OCI-M2 (cell line): Measurements from ENCODE around the gene MYBPHL.
"Not testable (repeated sequence)": the region's sequence is repeated elsewhere in the genome, so short reads cannot be mapped to it uniquely, and the experiment has no call there.

Experiments
- DNase-seq: peaks from one replicate; lab custom pipeline; 2025; ENCODE audit not compliant: unreplicated experiment; lab: John Stamatoyannopoulos, UW

The MYBPHL gene

GRCh38 chr1:109307274-109308021, 637 bp upstream of the MYBPHL start:
- peak; percentile 62 for DNase-seq

DNA sequence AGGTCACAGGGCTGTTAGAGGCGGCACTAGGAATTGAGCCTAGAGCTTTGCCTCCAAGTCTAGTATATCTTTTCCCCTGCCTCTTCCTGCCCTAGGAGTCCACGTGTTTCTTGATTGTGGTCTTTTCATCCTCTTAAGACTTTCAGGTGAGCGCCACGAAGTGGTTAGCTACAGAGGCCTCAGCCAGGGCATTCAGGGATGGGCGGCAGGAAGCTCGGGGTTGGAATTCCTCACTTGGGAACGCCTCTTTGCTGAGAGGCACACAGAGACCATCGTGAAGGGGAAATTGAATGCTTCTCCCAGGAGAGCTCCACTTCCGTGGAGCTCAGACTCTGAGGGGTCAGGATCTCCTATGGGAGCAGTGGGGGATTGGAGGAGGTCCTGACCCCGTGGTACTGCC, 820 bp downstream of the MYBPHL start:
- not testable (repeated sequence) for DNase-seq

DNA sequence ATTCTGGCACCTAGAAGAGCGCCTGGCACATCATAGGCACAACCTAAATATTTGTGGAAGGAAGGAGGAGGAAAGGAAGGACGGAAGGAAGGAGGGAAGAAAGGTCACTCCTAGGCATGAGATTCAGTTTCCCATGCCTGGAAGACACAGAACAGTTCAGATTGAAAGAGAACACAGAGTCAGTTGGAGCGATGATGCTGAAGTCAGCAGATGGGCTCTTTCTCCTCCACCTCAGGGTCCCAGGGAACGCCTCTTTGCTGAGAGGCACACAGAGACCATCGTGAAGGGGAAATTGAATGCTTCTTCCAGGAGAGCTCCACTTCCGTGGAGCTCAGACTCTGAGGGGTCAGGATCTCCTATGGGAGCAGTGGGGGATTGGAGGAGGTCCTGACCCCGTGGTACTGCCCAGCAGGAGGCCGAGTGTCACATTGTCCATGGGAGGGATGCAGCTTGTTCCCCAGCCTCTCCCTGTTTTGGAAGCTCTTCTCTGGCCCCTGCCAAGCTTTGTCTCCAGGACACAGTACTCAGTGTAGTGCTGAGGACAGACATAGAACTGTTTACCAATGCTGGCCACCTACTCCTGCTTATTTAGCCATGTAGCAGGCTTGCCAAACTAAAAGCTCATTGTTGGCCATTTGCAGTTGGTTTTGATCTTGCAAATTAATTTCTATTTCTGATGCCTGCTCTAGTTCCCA, 2.4 kb downstream of the MYBPHL start:
- no peak for DNase-seq

- DNase-seq, result no peak
Measured at GRCh38 chr1:109301874-109302273, 4.9 kb downstream of the MYBPHL start.

- DNase-seq, result no peak
Measured at GRCh38 chr1:109300650-109301151, 6.1 kb downstream of the MYBPHL start.

DNA sequence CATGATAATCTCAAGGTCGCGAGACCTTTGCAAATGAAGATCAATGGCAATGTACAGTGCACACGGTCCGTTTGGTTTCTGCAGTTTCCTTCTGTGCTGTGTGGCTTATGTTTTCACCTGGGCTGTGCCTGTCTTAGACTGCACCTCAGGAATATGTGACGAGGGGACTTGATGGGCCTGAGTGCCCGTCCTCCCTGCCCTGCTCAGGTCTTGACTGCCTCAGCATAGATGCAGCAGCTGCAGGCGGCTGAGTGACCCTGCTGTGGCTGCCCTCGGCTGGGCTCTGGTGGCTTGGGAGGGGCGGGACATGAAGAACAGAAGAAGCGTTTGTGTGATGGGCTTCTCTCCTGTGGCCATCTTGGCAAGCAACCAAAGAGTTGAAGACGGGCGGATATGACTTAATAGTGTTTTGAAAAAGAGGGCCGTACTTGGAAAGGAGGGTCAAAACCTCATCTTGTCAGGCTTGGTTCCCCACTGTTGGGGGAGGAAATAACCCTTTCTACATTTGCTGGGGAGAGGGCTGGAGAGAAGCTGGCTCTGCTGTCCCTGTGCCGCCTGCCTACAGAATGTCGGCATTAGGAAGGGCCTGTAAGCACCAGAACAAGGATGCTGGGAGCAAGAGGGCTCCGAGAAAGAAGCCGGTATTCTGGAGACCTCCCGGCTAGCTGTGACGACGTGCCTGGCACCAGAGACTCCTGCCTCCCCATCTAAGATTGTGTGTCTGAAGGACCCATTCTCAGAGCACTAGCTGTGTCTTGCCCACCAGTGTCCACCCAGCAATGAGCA, 7.1 kb downstream of the MYBPHL start:
- DNase-seq, result no peak

GRCh38 chr1:109298666-109299557, 7.9 kb downstream of the MYBPHL start:
- DNase-seq, result no peak

- DNase-seq, result no peak
Measured at GRCh38 chr1:109296782-109297181, 10.0 kb downstream of the MYBPHL start.

GRCh38 chr1:109295712-109296415, 10.9 kb downstream of the MYBPHL start:
- DNase-seq, result no peak

- no peak for DNase-seq
Measured at GRCh38 chr1:109294481-109294880, 12.3 kb downstream of the MYBPHL start.

- no peak for DNase-seq
Measured at GRCh38 chr1:109293026-109293425, 13.8 kb downstream of the MYBPHL start.

DNA sequence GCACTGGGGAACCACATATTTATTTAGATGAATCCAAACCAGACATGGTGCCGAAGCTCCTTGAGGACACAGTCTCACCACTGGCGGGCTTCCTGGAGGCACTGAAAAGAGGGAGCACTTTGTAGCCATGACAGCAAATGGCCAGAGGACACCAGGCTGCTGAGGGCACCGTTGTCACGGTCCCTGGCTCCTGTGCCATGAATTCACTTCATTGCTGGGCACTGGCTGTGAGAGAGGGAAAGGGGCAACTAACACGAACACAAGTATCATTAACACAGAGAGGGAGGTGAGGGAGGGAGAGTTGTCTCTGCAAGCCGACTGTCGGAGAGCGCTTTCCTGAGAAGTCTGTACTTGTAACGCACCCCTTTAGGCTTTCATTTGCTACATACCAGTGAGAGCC, 14.4 kb downstream of the MYBPHL start:
- DNase-seq, result no peak

DNA sequence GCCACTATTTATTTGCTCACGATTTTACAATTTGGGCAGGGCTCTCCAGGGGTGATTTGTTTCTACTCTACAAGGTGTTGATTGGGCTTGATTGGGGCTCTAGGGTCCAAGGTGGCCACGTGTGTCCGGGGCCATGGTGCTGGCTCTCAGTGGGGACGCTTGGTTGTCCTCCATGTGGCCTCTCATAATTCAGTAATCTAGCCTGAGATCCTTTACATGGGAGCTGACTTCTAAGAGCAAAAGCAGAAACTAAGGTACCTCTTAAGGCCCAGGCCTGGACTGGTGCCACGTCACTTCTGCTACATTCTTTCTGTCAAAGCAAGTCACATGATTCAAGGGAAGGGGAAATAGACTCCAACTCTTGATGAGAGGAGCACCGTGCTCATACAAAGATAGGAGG, 15.8 kb downstream of the MYBPHL start:
- DNase-seq, result no peak

GRCh38 chr1:109290137-109290536, 16.7 kb downstream of the MYBPHL start:
- no peak for DNase-seq

- not testable (repeated sequence) for DNase-seq
Measured at GRCh38 chr1:109286762-109287161, 20.0 kb downstream of the MYBPHL start.

GRCh38 chr1:109283748-109284600, 22.8 kb downstream of the MYBPHL start:
- no peak for DNase-seq

DNA sequence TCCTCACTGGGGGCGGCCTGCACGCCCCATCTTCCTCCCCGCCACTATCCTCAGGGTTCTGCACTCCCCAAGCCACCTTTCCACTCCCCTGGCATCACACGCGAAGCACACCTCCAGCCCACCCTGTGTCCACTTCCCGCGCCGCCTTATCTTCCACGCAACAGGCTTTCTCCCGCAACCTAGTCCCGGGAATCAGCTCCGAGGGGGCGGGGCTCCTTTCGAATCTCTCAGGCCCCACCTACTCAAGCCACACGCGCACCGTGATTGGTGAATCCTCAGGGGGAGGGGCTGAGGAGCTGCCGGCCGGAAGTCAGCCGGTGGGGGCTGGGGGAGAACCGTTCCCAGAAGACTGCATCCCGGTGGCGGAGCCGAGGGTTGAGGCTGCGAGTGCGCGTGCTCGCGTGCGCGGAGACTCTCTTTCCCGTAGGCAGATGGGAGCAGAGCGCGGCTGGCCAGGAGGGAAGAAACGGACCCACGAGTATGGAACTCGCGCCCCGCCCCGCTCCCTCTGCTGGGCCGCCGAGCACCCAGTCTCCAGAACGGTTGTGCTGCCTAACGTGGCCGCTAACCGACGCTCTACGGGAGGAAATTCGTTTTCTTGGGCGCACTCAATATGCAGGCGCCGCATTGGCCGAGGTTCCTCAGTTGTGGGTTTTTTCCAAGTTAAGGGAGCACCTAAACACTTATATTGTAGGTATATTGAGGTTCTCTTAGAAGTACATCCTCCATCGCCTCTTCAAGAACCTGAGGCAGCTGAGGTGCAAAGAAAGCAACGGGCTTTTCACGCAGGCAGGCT, 23.7 kb downstream of the MYBPHL start, which contains the start of gene PSRC1:
PSRC1 (minus strand) TSS at position 194 of the 796 bp plus-strand sequence.
- DNase-seq, result peak; percentile 52

DNA sequence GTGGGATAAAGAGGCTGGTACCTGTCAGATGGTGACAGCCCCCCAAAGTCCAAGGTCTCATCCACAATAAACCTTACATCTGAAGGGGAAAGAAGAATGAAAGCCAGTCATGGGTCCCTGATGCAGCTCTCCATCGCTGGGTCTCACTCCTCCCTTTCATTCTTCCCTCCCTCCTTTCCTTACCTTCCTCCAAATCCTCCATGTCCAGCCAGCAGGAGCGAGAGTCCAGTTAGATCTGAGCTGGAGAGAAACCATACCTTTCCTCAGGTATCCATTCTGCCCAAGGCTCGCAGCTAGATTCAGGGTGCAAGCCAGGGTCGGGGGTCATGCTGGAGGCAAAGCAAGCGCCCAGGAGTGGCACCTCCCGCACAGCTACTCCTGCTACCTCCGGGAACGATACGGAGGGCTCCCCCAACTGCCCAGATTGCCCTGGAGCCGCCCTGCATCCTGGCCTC, 24.3 kb downstream of the MYBPHL start:
- DNase-seq, result no peak
